H1 (cell line): ENCODE results near the gene GPR15. TPM values are rescaled to one million over a fixed set of nuclear protein-coding genes. Genes with fewer than 3 reads are reported as not detected.

ENCODE experiments used
- CTCF ChIA-PET: fragments of 300-600 bp; sonication (Branson Sonifier 250); formaldehyde crosslinking; loops from one replicate; lab custom pipeline; 2021; ENCODE audit not compliant: partially characterized antibody; lab: Charles Lee
- POLR2A ChIA-PET: fragments of 300-600 bp; sonication (Branson Sonifier 250); formaldehyde crosslinking; loops from one replicate; lab custom pipeline; 2021; ENCODE audit warnings: inconsistent platforms; ENCODE audit not compliant: partially characterized antibody; lab: Charles Lee
- DNase-seq, 2 experiments: peaks; one replicate each; pipeline versions ENCODE4 v3.0.0 to v3.0.0-alpha.2; 2010 to 2022; ENCODE audit warnings: low spot score in 2 of 2, low read depth in 1 of 2, mixed read lengths in 1 of 2
- FAIRE-seq: peaks from 2 replicates; lab custom pipeline; 2011; peaks lifted over from hg19 to GRCh38; lab: Jason Lieb, UNC
- H2AFZ ChIP-seq: 2 replicates; pipeline ENCODE4 v1.8.1; 2012; ENCODE audit warnings: low read length, inconsistent platforms
- H2AK5ac ChIP-seq: 2 replicates; pipeline ENCODE4 v1.6.1; 2013; ENCODE audit warnings: low read depth, low read length
- H2BK120ac ChIP-seq: replicated peaks from 2 replicates; pipeline ENCODE3; 2013; ENCODE audit warnings: low read depth, low read length, inconsistent platforms
- H2BK12ac ChIP-seq: 2 replicates; pipeline ENCODE4 v1.6.1; 2013; ENCODE audit warnings: low read depth, low read length
- H2BK15ac ChIP-seq: 2 replicates; pipeline ENCODE4 v1.6.1; 2013; ENCODE audit warnings: low read length
- H2BK20ac ChIP-seq: 2 replicates; pipeline ENCODE4 v1.6.1; 2013; ENCODE audit warnings: low read length
- H2BK5ac ChIP-seq: 2 replicates; pipeline ENCODE4 v1.6.1; 2013; ENCODE audit warnings: low read depth, low read length
- H3K14ac ChIP-seq: 2 replicates; pipeline ENCODE4 v1.6.1; 2013; ENCODE audit warnings: inconsistent platforms; ENCODE audit not compliant: insufficient read length
- H3K18ac ChIP-seq: 2 replicates; pipeline ENCODE4 v1.6.1; 2013; ENCODE audit warnings: low read length; ENCODE audit errors: extremely low read depth
- H3K23ac ChIP-seq: 2 replicates; pipeline ENCODE4 v1.6.1; 2013; ENCODE audit warnings: inconsistent platforms; ENCODE audit not compliant: insufficient read length
- H3K23me2 ChIP-seq: 2 replicates; pipeline ENCODE4 v1.6.1; 2013; ENCODE audit warnings: low read depth, low read length
- H3K27ac ChIP-seq: 2 replicates; pipeline ENCODE4 v1.6.1; 2011; ENCODE audit warnings: low read depth, low read length, inconsistent platforms
- H3K27me3 ChIP-seq, 4 experiments: replicated peaks in 1 of 4; 1 replicate in 1 of 4; 2 replicates in 3 of 4; pipeline versions ENCODE4 v1.6.1 to v1.8.1; 2011 to 2013; ENCODE audit warnings: low read length in 3 of 4, mild to moderate bottlenecking in 3 of 4, inconsistent platforms in 2 of 4, mixed read lengths in 2 of 4, moderate library complexity in 1 of 4; ENCODE audit not compliant: control insufficient read depth in 3 of 4, insufficient read depth in 3 of 4; ENCODE audit errors: extremely low read depth in 1 of 4
- H3K36me3 ChIP-seq, 4 experiments: 2 replicates each; pipeline versions ENCODE4 v1.6.1 to v1.8.1; 2011 to 2013; ENCODE audit warnings: mild to moderate bottlenecking in 4 of 4, low read length in 3 of 4, moderate library complexity in 2 of 4, control low read depth in 1 of 4, inconsistent platforms in 1 of 4; ENCODE audit not compliant: insufficient read depth in 4 of 4, control insufficient read depth in 2 of 4
- H3K4ac ChIP-seq: replicated peaks from 2 replicates; pipeline ENCODE3; 2013; ENCODE audit warnings: low read length, low read depth, mixed read lengths, inconsistent platforms; ENCODE audit not compliant: insufficient read length
- H3K4me1 ChIP-seq, 4 experiments: replicated peaks in 1 of 4; 1 replicate in 1 of 4; 2 replicates in 3 of 4; pipeline versions ENCODE4 v1.6.1 to v1.8.1; 2011 to 2013; ENCODE audit warnings: low read length in 3 of 4, inconsistent platforms in 2 of 4, mixed read lengths in 1 of 4; ENCODE audit not compliant: insufficient read depth in 4 of 4, control insufficient read depth in 3 of 4
- H3K4me2 ChIP-seq, 2 experiments: 2 replicates each; pipeline versions ENCODE4 v1.6.1 to v1.8.1; 2011 to 2013; ENCODE audit warnings: low read depth in 2 of 2, low read length in 2 of 2, control low read depth in 1 of 2, inconsistent platforms in 1 of 2, mild to moderate bottlenecking in 1 of 2; ENCODE audit not compliant: insufficient read depth in 1 of 2
- H3K4me3 ChIP-seq, 4 experiments: fragments of 200-600, 300-600 bp in 1 of 4; sonication (generic), shearing (Covaris generic), sonication (Bioruptor Twin) in 1 of 4; 2 replicates each; pipeline versions ENCODE4 v1.5.1 to v1.8.1; 2011 to 2016; ENCODE audit warnings: low read length in 4 of 4, low read depth in 3 of 4, control low read depth in 2 of 4, inconsistent platforms in 2 of 4, mild to moderate bottlenecking in 2 of 4, mixed read lengths in 1 of 4, moderate library complexity in 1 of 4; ENCODE audit not compliant: insufficient read depth in 2 of 4; ENCODE audit errors: extremely low read depth in 1 of 4
- H3K56ac ChIP-seq: replicated peaks from 2 replicates; pipeline ENCODE3; 2013; ENCODE audit warnings: low read depth, mild to moderate bottlenecking, mixed read lengths, low read length, inconsistent platforms; ENCODE audit not compliant: insufficient read length
- H3K79me1 ChIP-seq: 2 replicates; pipeline ENCODE4 v1.6.1; 2013; ENCODE audit warnings: low read depth, low read length, control low read depth
- H3K79me2 ChIP-seq, 2 experiments: 2 replicates each; pipeline versions ENCODE4 v1.6.1 to v1.8.1; 2012 to 2013; ENCODE audit warnings: low read length in 2 of 2, mild to moderate bottlenecking in 2 of 2, inconsistent platforms in 1 of 2; ENCODE audit not compliant: insufficient read depth in 2 of 2, control insufficient read depth in 1 of 2
- H3K9ac ChIP-seq, 4 experiments: replicated peaks in 1 of 4; 1 replicate in 1 of 4; 2 replicates in 3 of 4; pipeline versions ENCODE4 v1.6.1 to v1.8.1; 2011 to 2013; ENCODE audit warnings: low read depth in 3 of 4, low read length in 3 of 4, control low read depth in 2 of 4, mild to moderate bottlenecking in 2 of 4, moderate library complexity in 2 of 4, inconsistent platforms in 1 of 4; ENCODE audit errors: extremely low read depth in 1 of 4
- H3K9me3 ChIP-seq, 2 experiments: 2 replicates each; pipeline versions ENCODE4 v1.6.1 to v1.8.1; 2012 to 2013; ENCODE audit warnings: mild to moderate bottlenecking in 2 of 2, moderate library complexity in 2 of 2, control low read depth in 1 of 2, inconsistent platforms in 1 of 2, low read depth in 1 of 2, low read length in 1 of 2, mixed read lengths in 1 of 2; ENCODE audit not compliant: insufficient read depth in 2 of 2
- H4K20me1 ChIP-seq, 2 experiments: replicated peaks in 1 of 2; 2 replicates each; pipeline versions ENCODE3 to v1.8.1; 2011 to 2013; ENCODE audit warnings: inconsistent platforms in 2 of 2, low read length in 2 of 2, mild to moderate bottlenecking in 1 of 2; ENCODE audit not compliant: insufficient read depth in 2 of 2, control insufficient read depth in 1 of 2
- H4K5ac ChIP-seq: 2 replicates; pipeline ENCODE4 v1.6.1; 2013; ENCODE audit warnings: low read length, low read depth, mixed read lengths, inconsistent platforms; ENCODE audit not compliant: insufficient read length
- H4K8ac ChIP-seq: 2 replicates; pipeline ENCODE4 v1.8.0; 2013; ENCODE audit warnings: mild to moderate bottlenecking, moderate library complexity, low read length, inconsistent platforms; ENCODE audit not compliant: insufficient read depth; ENCODE audit errors: extremely low read depth
- H4K91ac ChIP-seq: replicated peaks from 2 replicates; pipeline ENCODE3; 2013; ENCODE audit warnings: low read length, mixed read lengths, inconsistent platforms; ENCODE audit not compliant: insufficient read length
- ASH2L ChIP-seq: fragments of 200-600, 300-600 bp; sonication (generic); IDR thresholded peaks from one replicate; pipeline ENCODE4 v1.7.1; 2017; ENCODE audit warnings: low read length
- CEBPB ChIP-seq: IDR thresholded peaks from 2 replicates; pipeline ENCODE4 v1.6.1; 2012; ENCODE audit warnings: low read depth, low read length
- CTBP2 ChIP-seq: IDR thresholded peaks from 2 replicates; pipeline ENCODE4 v1.7.0; 2011; ENCODE audit warnings: borderline replicate concordance, mild to moderate bottlenecking, moderate library complexity, mixed read lengths, low read length; ENCODE audit not compliant: insufficient read depth, insufficient read length
- E2F6 ChIP-seq: IDR thresholded peaks from 2 replicates; pipeline ENCODE4 v1.6.1; 2012; ENCODE audit warnings: inconsistent platforms
- HDAC2 ChIP-seq, 2 experiments: fragments of 300-600 bp in 1 of 2; sonication (generic) in 1 of 2; IDR thresholded peaks; 2 replicates each; pipeline ENCODE4 v1.6.1; 2011 to 2012; ENCODE audit warnings: low read depth in 2 of 2, low read length in 2 of 2, mild to moderate bottlenecking in 2 of 2, moderate library complexity in 2 of 2, borderline replicate concordance in 1 of 2, inconsistent platforms in 1 of 2
- MAX ChIP-seq: IDR thresholded peaks from 2 replicates; pipeline ENCODE4 v1.6.1; 2012; ENCODE audit warnings: inconsistent platforms
- NANOG ChIP-seq: IDR thresholded peaks from 2 replicates; pipeline ENCODE4 v1.6.1; 2011; ENCODE audit warnings: low read length, low read depth, mild to moderate bottlenecking, inconsistent platforms; ENCODE audit not compliant: insufficient read depth, poor library complexity, severe bottlenecking
- POLR2A ChIP-seq, 2 experiments: IDR thresholded peaks; 1 replicate in 1 of 2; 2 replicates in 1 of 2; pipeline ENCODE4 v1.6.1; 2011; ENCODE audit warnings: low read depth in 2 of 2, low read length in 2 of 2, mild to moderate bottlenecking in 2 of 2; ENCODE audit errors: control extremely low read depth in 1 of 2
- RAD21 ChIP-seq, 2 experiments: IDR thresholded peaks in 1 of 2; conservative IDR thresholded peaks in 1 of 2; 2 replicates each; pipeline ENCODE4 v1.6.1; 2011; ENCODE audit warnings: low read depth in 2 of 2, low read length in 2 of 2, improper control_type of control experiment in 1 of 2, inconsistent platforms in 1 of 2, mild to moderate bottlenecking in 1 of 2, moderate library complexity in 1 of 2
- SP1 ChIP-seq: IDR thresholded peaks from 2 replicates; pipeline ENCODE4 v1.6.1; 2011; ENCODE audit warnings: low read depth, low read length
- SUZ12 ChIP-seq: fragments of 200-600 bp; sonication (generic); IDR thresholded peaks from 2 replicates; pipeline ENCODE4 v1.6.1; 2012; ENCODE audit warnings: mild to moderate bottlenecking, inconsistent platforms, low read length, moderate library complexity, mixed read lengths
- YY1 ChIP-seq: IDR thresholded peaks from 2 replicates; pipeline ENCODE4 v1.6.1; 2011; ENCODE audit warnings: low read depth, mild to moderate bottlenecking, low read length
- WGBS, 2 experiments: shearing (Covaris generic) in 1 of 2; methylation state at CpG; one replicate each; pipeline versions ENCODE4 v1.1.6 to v1.1.7; 2013 to 2015; ENCODE audit warnings: low lambda C conversion rate in 2 of 2, mixed read lengths in 2 of 2, inconsistent platforms in 1 of 2, low coverage in 1 of 2, missing lambda C conversion rate in 1 of 2; ENCODE audit not compliant: insufficient replicate concordance in 2 of 2, insufficient coverage in 1 of 2, insufficient read length in 1 of 2; ENCODE audit errors: extremely low coverage in 1 of 2, missing lambda C conversion rate in 1 of 2; 5-methylcytosine and 5-hydroxymethylcytosine counted together
- polyA plus RNA-seq, 7 experiments: library from polyadenylated mRNA; depleted of rRNA in 3 of 7; stranded (reverse) in 5 of 7; unstranded in 2 of 7; fragments of >200 nt in 5 of 7; fragments of 200-250 nt in 2 of 7; gene quantifications; 1 replicate in 5 of 7; 2 replicates in 1 of 7; 4 replicates in 1 of 7; pipeline versions ENCODE4 v1.2.1 to v1.2.3, GENCODE V29; 2011 to 2013; ENCODE audit warnings: missing spikeins in 2 of 7, mixed read lengths in 2 of 7
- total RNA-seq: library from RNA; stranded (reverse); fragmentation: NEBNext Ultra II Directional; extraction: Animal tissue kit (Norgen Biotek cat#: 25700); gene quantifications from 2 replicates; pipeline ENCODE4 v1.2.1, GENCODE V29; 2021

Gene GPR15
- total and polyA plus RNA-seq, 2 of the 8 experiments (the other 6 are each of a cell fraction or from before 2014, with no cell fraction given): not detected

GRCh38 chr3:98536456-98537017 lies 4.8 kb downstream of the GPR15 start:
- POLR2A ChIA-PET: no interaction called here
- TF ChIP-seq YY1 (no peak), CEBPB (no peak), ASH2L (no peak), HDAC2 (IDR thresholded peaks at IDR 0.05; ENCODE audit: borderline replicate concordance in 1 of 2, low read depth in 2 of 2, low read length in 2 of 2) (no peak), SP1 (no peak), CTBP2 (no peak), SUZ12 (no peak), POLR2A (IDR thresholded peaks at IDR 0.05; ENCODE audit: control extremely low read depth in 1 of 2, low read depth in 2 of 2, low read length in 2 of 2) (no peak), MAX (no peak), E2F6 (no peak), RAD21 (IDR thresholded peaks at IDR 0.05 in 1 of 2, conservative IDR thresholded peaks at IDR 0.05 in 1 of 2; ENCODE audit: low read depth in 2 of 2, low read length in 2 of 2) (no peak), NANOG (no peak)

More at GRCh38 chr3:98536456-98537017, 4.8 kb downstream of the GPR15 start:
- H3K4me2 ChIP-seq: no peak overlapping the region
- FAIRE-seq: no peak
- no peak overlapping the region for H3K18ac ChIP-seq
- H2BK120ac ChIP-seq: no peak overlapping the region
- peaks cover 0 to 1% (median 0%) of the 10 kb centered on the region in 4 experiments; a peak in 1 of 7 replicates for H3K27me3 ChIP-seq
- peak overlapping the region; percentile 77; the same call in 1 of the 2 replicates for H2AFZ ChIP-seq
- CTCF ChIA-PET: interaction anchor here (0.5 kb wide), 1 partner anchor 1618 kb away, joined by 4 read pairs; no protein-coding TSS in a partner anchor
- DNase-seq: no peak
- no peak overlapping the region for H4K91ac ChIP-seq
- H3K56ac ChIP-seq: no peak overlapping the region
- no peak overlapping the region for H3K27ac ChIP-seq
- no peaks in the 10 kb centered on the region for H3K9me3 ChIP-seq
- H3K9ac ChIP-seq: no peak overlapping the region; a peak in 1 of 7 replicates
- no peak overlapping the region for H4K8ac ChIP-seq
- H3K79me1 ChIP-seq: no peaks in the 10 kb centered on the region
- H3K23ac ChIP-seq: no peak overlapping the region
- no peak overlapping the region for H3K4me3 ChIP-seq
- no peak overlapping the region for H2BK5ac ChIP-seq
- no peak overlapping the region for H2BK15ac ChIP-seq
- H4K5ac ChIP-seq: no peak overlapping the region
- no peaks in the 10 kb centered on the region for H3K4me1 ChIP-seq
- H2AK5ac ChIP-seq: no peak overlapping the region
- H3K23me2 ChIP-seq: no peaks in the 10 kb centered on the region
- WGBS, 2 experiments: 80% methylated on average over 6 of the region's 6 CpGs; no CpG with 5 or more reads in 1 of the 2 experiments
- no peaks in the 10 kb centered on the region for H3K36me3 ChIP-seq
- H2BK12ac ChIP-seq: no peak overlapping the region
- no peak overlapping the region for H3K4ac ChIP-seq
- H3K79me2 ChIP-seq: no peaks in the 10 kb centered on the region
- H3K14ac ChIP-seq: no peak overlapping the region
- H4K20me1 ChIP-seq: no peaks in the 10 kb centered on the region
- no peak overlapping the region for H2BK20ac ChIP-seq
